Ishikawa (cell line): ENCODE data around the gene DENND5A.

Source experiments
- CEBPB ChIP-seq: IDR thresholded peaks from 2 replicates; pipeline ENCODE4 v1.6.1; 2012
- EGR1 ChIP-seq: IDR thresholded peaks from 2 replicates; pipeline ENCODE4 v1.6.1; 2012
- EP300 ChIP-seq: IDR thresholded peaks from 2 replicates; pipeline ENCODE4 v1.6.1; 2012; ENCODE audit warnings: borderline replicate concordance
- FOXM1 ChIP-seq: IDR thresholded peaks from 2 replicates; pipeline ENCODE4 v1.6.1; 2012; ENCODE audit warnings: low read depth, borderline replicate concordance
- MAX ChIP-seq: IDR thresholded peaks from 2 replicates; pipeline ENCODE4 v1.6.1; 2012
- NFIC ChIP-seq: IDR thresholded peaks from 2 replicates; pipeline ENCODE4 v1.6.1; 2012
- RAD21 ChIP-seq: IDR thresholded peaks from 2 replicates; pipeline ENCODE4 v1.6.1; 2012; ENCODE audit warnings: low read depth
- TAF1 ChIP-seq: IDR thresholded peaks from 2 replicates; pipeline ENCODE4 v1.6.1; 2012; ENCODE audit warnings: low read depth, mild to moderate bottlenecking
- TEAD4 ChIP-seq: IDR thresholded peaks from 2 replicates; pipeline ENCODE4 v1.6.1; 2012
- USF1 ChIP-seq: IDR thresholded peaks from 2 replicates; pipeline ENCODE4 v1.6.1; 2012
- YY1 ChIP-seq: IDR thresholded peaks from 2 replicates; pipeline ENCODE4 v1.6.1; 2012; ENCODE audit warnings: low read depth
- ZBTB7A ChIP-seq: IDR thresholded peaks from 2 replicates; pipeline ENCODE4 v1.6.1; 2012; ENCODE audit warnings: low read depth
- TF ChIP-seq, protein P1 (sequence below): IDR thresholded peaks from 2 replicates; pipeline ENCODE4 v1.6.1; 2012; ENCODE audit warnings: low read depth, mild to moderate bottlenecking

GRCh38 chr11:9267680-9268079, 2.5 kb upstream of the DENND5A start:
- TF ChIP-seq EP300 (no peak), EGR1 (no peak), NFIC (no peak), USF1 (no peak), TAF1 (no peak), CEBPB (no peak), RAD21 (no peak), ZBTB7A (no peak), FOXM1 (no peak), TEAD4 (no peak), MAX (no peak), YY1 (no peak)
- TF ChIP-seq, protein P1, sequence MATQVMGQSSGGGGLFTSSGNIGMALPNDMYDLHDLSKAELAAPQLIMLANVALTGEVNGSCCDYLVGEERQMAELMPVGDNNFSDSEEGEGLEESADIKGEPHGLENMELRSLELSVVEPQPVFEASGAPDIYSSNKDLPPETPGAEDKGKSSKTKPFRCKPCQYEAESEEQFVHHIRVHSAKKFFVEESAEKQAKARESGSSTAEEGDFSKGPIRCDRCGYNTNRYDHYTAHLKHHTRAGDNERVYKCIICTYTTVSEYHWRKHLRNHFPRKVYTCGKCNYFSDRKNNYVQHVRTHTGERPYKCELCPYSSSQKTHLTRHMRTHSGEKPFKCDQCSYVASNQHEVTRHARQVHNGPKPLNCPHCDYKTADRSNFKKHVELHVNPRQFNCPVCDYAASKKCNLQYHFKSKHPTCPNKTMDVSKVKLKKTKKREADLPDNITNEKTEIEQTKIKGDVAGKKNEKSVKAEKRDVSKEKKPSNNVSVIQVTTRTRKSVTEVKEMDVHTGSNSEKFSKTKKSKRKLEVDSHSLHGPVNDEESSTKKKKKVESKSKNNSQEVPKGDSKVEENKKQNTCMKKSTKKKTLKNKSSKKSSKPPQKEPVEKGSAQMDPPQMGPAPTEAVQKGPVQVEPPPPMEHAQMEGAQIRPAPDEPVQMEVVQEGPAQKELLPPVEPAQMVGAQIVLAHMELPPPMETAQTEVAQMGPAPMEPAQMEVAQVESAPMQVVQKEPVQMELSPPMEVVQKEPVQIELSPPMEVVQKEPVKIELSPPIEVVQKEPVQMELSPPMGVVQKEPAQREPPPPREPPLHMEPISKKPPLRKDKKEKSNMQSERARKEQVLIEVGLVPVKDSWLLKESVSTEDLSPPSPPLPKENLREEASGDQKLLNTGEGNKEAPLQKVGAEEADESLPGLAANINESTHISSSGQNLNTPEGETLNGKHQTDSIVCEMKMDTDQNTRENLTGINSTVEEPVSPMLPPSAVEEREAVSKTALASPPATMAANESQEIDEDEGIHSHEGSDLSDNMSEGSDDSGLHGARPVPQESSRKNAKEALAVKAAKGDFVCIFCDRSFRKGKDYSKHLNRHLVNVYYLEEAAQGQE: no peak
